ENCODE measurements around the gene PIK3R1. TPM values are rescaled to one million over a fixed set of nuclear protein-coding genes. Genes with fewer than 3 reads are reported as not detected.

PIK3R1 gene
- total RNA-seq, 2 donors from 2014 or later, result 81.8 to 91.5 TPM

DNA sequence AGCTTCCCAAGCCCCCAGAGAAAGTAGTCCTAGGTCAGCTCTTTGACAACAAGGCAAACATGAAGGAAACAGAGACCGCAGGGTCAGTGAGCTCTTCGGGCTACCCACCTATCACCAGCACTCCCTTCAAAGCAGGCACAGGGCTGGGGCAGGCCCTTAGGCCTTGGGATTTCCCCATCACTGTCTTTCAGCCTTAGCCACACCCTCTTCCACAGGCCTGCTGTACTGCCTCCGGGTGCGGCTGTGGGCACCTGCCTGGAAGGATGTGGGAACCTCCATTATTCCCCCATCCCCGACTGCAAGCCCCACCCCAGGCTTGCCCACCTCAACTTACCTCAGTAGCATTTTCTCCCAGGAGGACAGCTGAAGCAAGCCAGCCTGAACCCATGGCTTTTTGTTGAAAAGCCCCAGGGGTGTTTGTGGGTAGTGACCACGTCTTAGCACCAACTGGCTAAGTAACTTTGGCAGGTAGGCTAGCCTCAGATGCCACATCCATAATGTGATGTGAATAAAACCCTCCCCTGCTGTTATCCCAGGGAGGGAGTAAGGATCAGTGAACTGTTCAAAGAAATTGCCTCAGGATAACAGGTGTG, 100.2 kb downstream of the PIK3R1 start:
- no peaks in the 10 kb centered on the region for H3K9me3 ChIP-seq
- ATAC-seq (ENCODE audit: insufficient number of reproducible peaks, low FRiP score, low read depth), result no peak
- H3K4me3 ChIP-seq, result no peak overlapping the region
- no peak for TF ChIP-seq CTCF (IDR thresholded peaks at IDR 0.05)
- no peak overlapping the region for H3K27ac ChIP-seq
- no peak for DNase-seq (ENCODE audit: low spot score)
- H3K4me1 ChIP-seq (ENCODE audit: control insufficient read depth in 1 of 2, low read depth in 2 of 2), result no peaks in the 10 kb centered on the region
- no peaks in the 10 kb centered on the region for H3K27me3 ChIP-seq (replicated peaks; ENCODE audit: insufficient read depth)
- H3K36me3 ChIP-seq, result no peaks in the 10 kb centered on the region

- Histone ChIP-seq H3K27ac (no peak overlapping the region), H3K27me3 (replicated peaks; ENCODE audit: insufficient read depth) (no peaks in the 10 kb centered on the region), H3K4me3 (no peak overlapping the region), H3K9me3 (no peaks in the 10 kb centered on the region), H3K36me3 (no peaks in the 10 kb centered on the region), H3K4me1 (ENCODE audit: control insufficient read depth in 1 of 2, low read depth in 2 of 2) (no peaks in the 10 kb centered on the region)
- ATAC-seq (ENCODE audit: insufficient number of reproducible peaks, low FRiP score, low read depth) (no peak), DNase-seq (ENCODE audit: low spot score) (no peak)
- no peak for TF ChIP-seq CTCF (IDR thresholded peaks at IDR 0.05)
Observed at GRCh38 chr5:68316469-68316868, 100.9 kb downstream of the PIK3R1 start.

DNA sequence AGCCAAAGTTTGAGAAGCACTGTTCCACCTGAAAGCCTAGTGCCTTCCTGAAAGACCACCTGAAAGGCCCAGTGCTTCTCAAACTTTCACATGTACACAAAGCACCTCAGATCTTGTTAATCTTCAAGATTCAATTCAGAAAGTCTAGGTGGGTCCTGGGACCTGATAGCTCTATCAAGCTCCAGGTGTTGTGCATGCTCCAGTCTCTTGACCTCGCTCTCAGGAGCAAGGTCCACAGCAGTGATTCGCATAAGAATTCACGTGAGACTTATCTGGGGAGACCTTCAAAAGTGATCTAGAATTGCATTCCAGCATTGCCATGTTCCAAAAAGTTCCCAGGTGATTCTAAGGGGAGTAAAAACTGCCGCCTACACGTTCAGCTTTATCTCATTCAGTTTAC, 102.1 kb downstream of the PIK3R1 start:
- Histone ChIP-seq H3K4me1 (ENCODE audit: control insufficient read depth in 1 of 2, low read depth in 2 of 2) (no peaks in the 10 kb centered on the region), H3K27ac (no peak overlapping the region), H3K36me3 (no peaks in the 10 kb centered on the region), H3K9me3 (no peaks in the 10 kb centered on the region), H3K27me3 (replicated peaks; ENCODE audit: insufficient read depth) (no peaks in the 10 kb centered on the region), H3K4me3 (no peak overlapping the region)
- ATAC-seq (ENCODE audit: insufficient number of reproducible peaks, low FRiP score, low read depth), result no peak
- TF ChIP-seq CTCF (IDR thresholded peaks at IDR 0.05), result no peak
- DNase-seq (ENCODE audit: low spot score), result no peak

DNA sequence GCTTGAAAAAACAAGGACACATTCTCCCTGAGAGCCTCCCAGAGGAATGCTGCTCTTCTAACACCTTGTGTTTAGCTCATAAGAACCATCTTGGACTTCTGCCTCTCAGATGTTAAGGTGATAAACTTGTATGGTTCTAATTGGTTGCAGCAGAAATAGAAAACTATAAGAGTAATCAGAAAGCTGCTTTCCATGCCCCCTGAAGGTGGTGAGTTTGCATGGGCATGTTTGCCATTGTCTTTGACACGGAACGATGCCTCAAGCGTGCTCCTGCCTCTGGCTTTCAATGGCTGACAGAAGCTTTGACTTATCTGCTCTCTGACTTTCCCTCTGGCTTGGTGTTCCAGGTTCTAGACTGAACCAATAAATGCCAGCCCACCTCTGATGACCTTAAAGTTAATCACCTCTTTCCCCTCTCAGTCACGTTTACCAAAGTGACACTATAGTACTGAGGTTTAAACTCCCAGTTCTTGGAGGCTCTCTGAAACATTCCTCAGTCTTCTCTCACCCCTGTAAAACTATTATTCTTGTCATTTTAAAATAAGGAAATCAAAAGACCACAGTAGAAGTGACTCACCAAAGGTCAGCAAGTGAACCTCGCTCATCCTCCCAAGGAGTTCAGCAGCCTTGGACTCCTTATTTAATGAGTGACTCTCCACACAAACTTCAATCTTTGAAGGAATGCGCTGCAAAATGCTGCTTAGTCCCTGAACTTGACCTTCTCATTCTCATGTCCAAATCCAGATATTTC, 103.6 kb downstream of the PIK3R1 start:
- no peak overlapping the region for H3K27ac ChIP-seq
- no peaks in the 10 kb centered on the region for H3K27me3 ChIP-seq (replicated peaks; ENCODE audit: insufficient read depth)
- H3K4me1 ChIP-seq (ENCODE audit: control insufficient read depth in 1 of 2, low read depth in 2 of 2), result no peaks in the 10 kb centered on the region
- DNase-seq (ENCODE audit: low spot score), result no peak
- no peaks in the 10 kb centered on the region for H3K9me3 ChIP-seq
- H3K4me3 ChIP-seq, result no peak overlapping the region
- no peak for ATAC-seq (ENCODE audit: insufficient number of reproducible peaks, low FRiP score, low read depth)
- no peak for TF ChIP-seq CTCF (IDR thresholded peaks at IDR 0.05)
- H3K36me3 ChIP-seq, result no peaks in the 10 kb centered on the region

GRCh38 chr5:68319706-68320412, 104.3 kb downstream of the PIK3R1 start:
- H3K4me3 ChIP-seq, result no peak overlapping the region
- ATAC-seq (ENCODE audit: insufficient number of reproducible peaks, low FRiP score, low read depth), result no peak
- no peak for TF ChIP-seq CTCF (IDR thresholded peaks at IDR 0.05)

More at GRCh38 chr5:68319706-68320412, 104.3 kb downstream of the PIK3R1 start:
- no peak for DNase-seq (ENCODE audit: low spot score)
- Histone ChIP-seq H3K4me1 (ENCODE audit: control insufficient read depth in 1 of 2, low read depth in 2 of 2) (no peaks in the 10 kb centered on the region), H3K9me3 (no peaks in the 10 kb centered on the region), H3K27me3 (replicated peaks; ENCODE audit: insufficient read depth) (no peaks in the 10 kb centered on the region), H3K27ac (no peak overlapping the region), H3K36me3 (no peaks in the 10 kb centered on the region)

All from thoracic aorta (tissue), 2 donors.